ENCODE data around the gene ADAMTS5. TPM values are rescaled to one million over a fixed set of nuclear protein-coding genes. Genes with fewer than 3 reads are reported as not detected.

The ADAMTS5 gene

DNA sequence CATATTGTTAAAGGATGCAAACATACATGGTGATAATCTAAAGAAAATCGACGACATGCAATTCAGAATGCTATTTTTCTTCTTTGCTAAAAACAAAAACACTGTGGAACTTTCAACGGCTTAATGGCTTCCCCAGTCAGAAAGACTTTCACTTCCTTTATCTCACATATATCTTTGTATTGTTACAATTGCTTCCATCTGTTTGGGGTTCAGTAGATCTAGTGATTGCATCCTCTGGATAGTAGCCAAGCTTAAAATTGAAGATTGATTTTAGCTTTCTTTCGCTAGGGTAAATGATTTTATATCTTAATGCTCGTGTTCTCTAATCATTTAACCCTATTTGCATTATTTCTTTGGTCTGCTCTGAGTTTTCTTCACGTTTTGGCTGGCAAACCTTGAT lies 89.9 kb downstream of the ADAMTS5 start:
- H3K27ac ChIP-seq (replicated peaks; ENCODE audit: low read length): no peak overlapping the region
- no peak overlapping the region for H3K18ac ChIP-seq (ENCODE audit: low read length)
- no peak overlapping the region for H3K9ac ChIP-seq (ENCODE audit: low read depth, low read length, poor library complexity)
- no peaks in the 10 kb centered on the region for H3K4me1 ChIP-seq (ENCODE audit: control insufficient read depth in 2 of 2, insufficient read depth in 1 of 2, low read depth in 1 of 2, low read length in 2 of 2)
- WGBS, 2 donors (ENCODE audit: extremely low coverage in 2 of 2, insufficient read length in 2 of 2, insufficient replicate concordance in 1 of 2): no CpG with 5 or more reads among the region's 6 CpGs
- H4K8ac ChIP-seq (ENCODE audit: low read depth, low read length): no peak overlapping the region
- DNase-seq (ENCODE audit: low spot score): no peak
- no peaks in the 10 kb centered on the region for H3K79me1 ChIP-seq (ENCODE audit: low read depth, low read length)
- no peak overlapping the region for H3K4ac ChIP-seq (ENCODE audit: low read length)
- no peaks in the 10 kb centered on the region for H3K36me3 ChIP-seq (replicated peaks in 1 of 2; ENCODE audit: control insufficient read depth in 2 of 2, insufficient read depth in 2 of 2, low read length in 2 of 2)
- H3K14ac ChIP-seq (ENCODE audit: low read length): no peak overlapping the region
- no peak overlapping the region for H2AK5ac ChIP-seq (ENCODE audit: low read depth, low read length)
- H3K27me3 ChIP-seq (ENCODE audit: control insufficient read depth in 3 of 3, insufficient read depth in 3 of 3, low read depth in 1 of 3, low read length in 3 of 3): no peaks in the 10 kb centered on the region
- H2BK15ac ChIP-seq (ENCODE audit: low read length): no peak overlapping the region
- no peak overlapping the region for H2BK12ac ChIP-seq (ENCODE audit: low read length)
- no peak overlapping the region for H3K23ac ChIP-seq (ENCODE audit: low read depth, low read length, poor library complexity)
- no peak overlapping the region for H4K91ac ChIP-seq (ENCODE audit: low read depth, low read length, poor library complexity)
- no peak overlapping the region for H2BK5ac ChIP-seq (ENCODE audit: low read length)
- no peak overlapping the region for H2AFZ ChIP-seq (ENCODE audit: low read length)
- H2BK120ac ChIP-seq (ENCODE audit: low read depth, low read length): no peak overlapping the region
- H3K4me2 ChIP-seq (ENCODE audit: insufficient read depth, low read length, poor library complexity, severe bottlenecking): no peak overlapping the region
- no peaks in the 10 kb centered on the region for H3K9me3 ChIP-seq (replicated peaks in 1 of 2; ENCODE audit: control insufficient read depth in 2 of 2, insufficient read depth in 1 of 2, low read depth in 1 of 2, low read length in 2 of 2)
- no peak overlapping the region for H3K4me3 ChIP-seq (ENCODE audit: low read length in 2 of 2)

DNA sequence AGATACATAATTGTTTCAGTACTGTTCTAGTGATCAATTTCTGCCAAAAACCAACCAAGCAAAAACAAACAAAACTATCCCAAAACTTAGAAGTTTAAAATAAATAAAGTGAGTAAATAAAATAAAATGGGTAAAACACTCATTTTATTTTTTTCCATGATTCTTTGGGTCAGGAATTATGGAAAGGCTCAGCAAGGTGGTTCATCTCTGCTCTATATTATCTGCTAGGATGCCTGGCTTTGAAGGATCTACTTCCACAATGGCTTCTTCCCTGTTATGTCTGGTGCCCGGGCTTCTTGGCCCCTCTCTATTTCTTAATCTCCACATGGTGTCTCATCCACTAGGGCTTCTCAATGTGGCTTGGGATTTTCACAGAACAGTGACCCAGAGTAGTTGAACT lies 92.5 kb downstream of the ADAMTS5 start:
- DNase-seq (ENCODE audit: low spot score): no peak
- Histone ChIP-seq H2AFZ (ENCODE audit: low read length) (no peak overlapping the region), H3K79me1 (ENCODE audit: low read depth, low read length) (no peaks in the 10 kb centered on the region), H3K9me3 (replicated peaks in 1 of 2; ENCODE audit: control insufficient read depth in 2 of 2, insufficient read depth in 1 of 2, low read depth in 1 of 2, low read length in 2 of 2) (no peaks in the 10 kb centered on the region), H3K4me3 (ENCODE audit: low read length in 2 of 2) (no peak overlapping the region), H3K9ac (ENCODE audit: low read depth, low read length, poor library complexity) (no peak overlapping the region), H3K27me3 (ENCODE audit: control insufficient read depth in 3 of 3, insufficient read depth in 3 of 3, low read depth in 1 of 3, low read length in 3 of 3) (no peaks in the 10 kb centered on the region), H4K8ac (ENCODE audit: low read depth, low read length) (no peak overlapping the region), H2BK15ac (ENCODE audit: low read length) (no peak overlapping the region), H4K91ac (ENCODE audit: low read depth, low read length, poor library complexity) (no peak overlapping the region), H3K27ac (replicated peaks; ENCODE audit: low read length) (no peak overlapping the region), H2BK120ac (ENCODE audit: low read depth, low read length) (no peak overlapping the region), H3K18ac (ENCODE audit: low read length) (no peak overlapping the region), H3K14ac (ENCODE audit: low read length) (no peak overlapping the region), H2BK12ac (ENCODE audit: low read length) (no peak overlapping the region), H3K4me1 (ENCODE audit: control insufficient read depth in 2 of 2, insufficient read depth in 1 of 2, low read depth in 1 of 2, low read length in 2 of 2) (no peaks in the 10 kb centered on the region), H3K4ac (ENCODE audit: low read length) (no peak overlapping the region), H2AK5ac (ENCODE audit: low read depth, low read length) (no peak overlapping the region), H3K36me3 (replicated peaks in 1 of 2; ENCODE audit: control insufficient read depth in 2 of 2, insufficient read depth in 2 of 2, low read length in 2 of 2) (no peaks in the 10 kb centered on the region), H3K23ac (ENCODE audit: low read depth, low read length, poor library complexity) (no peak overlapping the region), H3K4me2 (ENCODE audit: insufficient read depth, low read length, poor library complexity, severe bottlenecking) (no peak overlapping the region), H2BK5ac (ENCODE audit: low read length) (no peak overlapping the region)
- WGBS, 2 donors (ENCODE audit: extremely low coverage in 2 of 2, insufficient read length in 2 of 2, insufficient replicate concordance in 1 of 2): no CpG with 5 or more reads among the region's 1 CpG

Small RNAs within 50 kb of the gene (small RNA-seq; reads per million reads assigned to genes)
- gene MIR4759 (ENCODE audit: insufficient read depth): not detected
